Osteoblast (primary cell): ENCODE data around the gene NAA10. TPM values are rescaled to one million over a fixed set of nuclear protein-coding genes. Genes with fewer than 3 reads are reported as not detected.

Experiments used
- DNase-seq: peaks from one replicate; pipeline ENCODE4 v3.0.0; 2011; ENCODE audit warnings: low spot score, mixed read lengths; ENCODE audit not compliant: insufficient read length; ENCODE audit errors: missing footprints
- H2AFZ ChIP-seq: 2 replicates; pipeline ENCODE4 v1.6.0; 2011; ENCODE audit warnings: mild to moderate bottlenecking, low read length
- H3K27ac ChIP-seq: 2 replicates; pipeline ENCODE4 v1.5.1; 2011; ENCODE audit warnings: mild to moderate bottlenecking, low read depth, low read length, moderate library complexity
- H3K27me3 ChIP-seq: 2 replicates; pipeline ENCODE4 v1.6.0; 2012; ENCODE audit warnings: mild to moderate bottlenecking, control low read depth, inconsistent platforms, low read length, moderate library complexity; ENCODE audit not compliant: insufficient read depth
- H3K36me3 ChIP-seq: 2 replicates; pipeline ENCODE4 v1.5.1; 2011; ENCODE audit warnings: mild to moderate bottlenecking, low read length, control low read depth, moderate library complexity; ENCODE audit not compliant: insufficient read depth
- H3K4me1 ChIP-seq: 2 replicates; pipeline ENCODE4 v1.5.1; 2011; ENCODE audit warnings: mild to moderate bottlenecking, low read length, control low read depth, moderate library complexity; ENCODE audit not compliant: insufficient read depth
- H3K4me2 ChIP-seq: 2 replicates; pipeline ENCODE4 v1.6.0; 2011; ENCODE audit warnings: mild to moderate bottlenecking, low read length; ENCODE audit not compliant: insufficient read depth
- H3K4me3 ChIP-seq: fragments of 200-600 bp; sonication (generic); 3 replicates; pipeline ENCODE4 v1.5.1; 2012; ENCODE audit warnings: mild to moderate bottlenecking, low read length, inconsistent platforms; ENCODE audit not compliant: insufficient read depth
- H3K79me2 ChIP-seq: 2 replicates; pipeline ENCODE4 v1.6.0; 2012; ENCODE audit warnings: mild to moderate bottlenecking, low read length, control low read depth, inconsistent platforms; ENCODE audit not compliant: insufficient read depth
- H3K9me3 ChIP-seq: 2 replicates; pipeline ENCODE4 v1.5.1; 2011; ENCODE audit warnings: low read depth, low read length, control low read depth
- H4K20me1 ChIP-seq: 2 replicates; pipeline ENCODE4 v1.6.0; 2012; ENCODE audit warnings: mild to moderate bottlenecking, low read length, control low read depth; ENCODE audit not compliant: insufficient read depth
- CTCF ChIP-seq: IDR thresholded peaks from 2 replicates; pipeline ENCODE4 v1.5.1; 2011; ENCODE audit warnings: mild to moderate bottlenecking, low read depth, low read length, moderate library complexity; ENCODE audit errors: extremely low read depth
- total RNA-seq: library from RNA; depleted of rRNA; stranded (reverse); fragments of >200 nt; gene quantifications from 2 replicates; pipeline ENCODE4 v1.2.3, GENCODE V29; 2012

The NAA10 gene
- total RNA-seq, 1 donor = 43.4 TPM

DNA sequence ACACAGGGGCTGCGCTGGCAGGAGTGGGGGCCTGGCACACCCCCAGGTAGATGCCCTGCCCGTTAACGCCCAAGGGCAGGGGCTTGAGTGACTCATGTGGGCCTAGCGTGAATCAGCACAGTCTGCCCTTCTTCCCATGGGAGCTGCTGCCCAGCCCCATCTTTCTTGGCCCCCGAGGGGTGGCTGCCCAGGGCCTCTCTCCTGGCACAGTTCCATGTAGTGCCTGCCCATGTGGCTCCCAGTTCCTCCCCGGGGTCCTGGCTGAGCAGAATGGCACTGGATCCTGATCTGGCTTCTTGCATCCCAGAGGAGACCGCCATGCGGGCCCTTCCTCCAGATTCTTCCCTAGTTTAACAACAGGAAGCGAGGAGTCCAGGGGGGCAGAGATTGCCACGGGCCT, 32.5 kb downstream of the NAA10 start:
- no peaks in the 10 kb centered on the region for H3K79me2 ChIP-seq
- no peak overlapping the region for H2AFZ ChIP-seq
- H3K27ac ChIP-seq = no peak overlapping the region
- H3K9me3 ChIP-seq = no peaks in the 10 kb centered on the region
- DNase-seq = no peak
- H4K20me1 ChIP-seq = no peaks in the 10 kb centered on the region
- TF ChIP-seq CTCF = no peak
- no peak overlapping the region for H3K4me3 ChIP-seq
- no peak overlapping the region for H3K4me2 ChIP-seq
- H3K27me3 ChIP-seq = peaks cover 5% of the 10 kb centered on the region
- no peaks in the 10 kb centered on the region for H3K4me1 ChIP-seq
- H3K36me3 ChIP-seq = no peaks in the 10 kb centered on the region

DNA sequence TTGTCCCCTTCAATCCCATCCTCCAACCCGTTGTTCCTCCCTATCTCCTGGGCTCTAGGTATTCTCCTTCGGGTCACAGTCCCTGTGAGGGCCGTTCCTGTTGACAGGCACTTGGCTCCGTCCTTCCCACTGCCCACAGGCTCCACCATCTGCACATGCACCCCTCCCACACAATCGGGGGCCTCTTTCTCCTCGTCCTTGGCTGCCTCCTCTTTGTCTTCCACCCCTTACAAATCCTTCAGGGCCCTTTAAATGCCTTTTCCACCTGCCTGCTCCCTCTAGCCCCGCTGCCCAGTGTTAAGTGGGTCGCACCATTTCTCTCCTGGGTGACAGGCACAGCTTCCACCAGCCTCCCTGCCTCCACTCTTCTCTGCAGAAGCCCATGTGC, 33.1 kb downstream of the NAA10 start:
- Histone ChIP-seq H3K4me2 (no peak overlapping the region), H3K9me3 (no peaks in the 10 kb centered on the region), H3K4me3 (no peak overlapping the region), H4K20me1 (no peaks in the 10 kb centered on the region), H3K27me3 (peaks cover 7% of the 10 kb centered on the region), H3K79me2 (no peaks in the 10 kb centered on the region), H2AFZ (no peak overlapping the region), H3K4me1 (no peaks in the 10 kb centered on the region), H3K27ac (no peak overlapping the region), H3K36me3 (no peaks in the 10 kb centered on the region)
- no peak for TF ChIP-seq CTCF
- DNase-seq = no peak

DNA sequence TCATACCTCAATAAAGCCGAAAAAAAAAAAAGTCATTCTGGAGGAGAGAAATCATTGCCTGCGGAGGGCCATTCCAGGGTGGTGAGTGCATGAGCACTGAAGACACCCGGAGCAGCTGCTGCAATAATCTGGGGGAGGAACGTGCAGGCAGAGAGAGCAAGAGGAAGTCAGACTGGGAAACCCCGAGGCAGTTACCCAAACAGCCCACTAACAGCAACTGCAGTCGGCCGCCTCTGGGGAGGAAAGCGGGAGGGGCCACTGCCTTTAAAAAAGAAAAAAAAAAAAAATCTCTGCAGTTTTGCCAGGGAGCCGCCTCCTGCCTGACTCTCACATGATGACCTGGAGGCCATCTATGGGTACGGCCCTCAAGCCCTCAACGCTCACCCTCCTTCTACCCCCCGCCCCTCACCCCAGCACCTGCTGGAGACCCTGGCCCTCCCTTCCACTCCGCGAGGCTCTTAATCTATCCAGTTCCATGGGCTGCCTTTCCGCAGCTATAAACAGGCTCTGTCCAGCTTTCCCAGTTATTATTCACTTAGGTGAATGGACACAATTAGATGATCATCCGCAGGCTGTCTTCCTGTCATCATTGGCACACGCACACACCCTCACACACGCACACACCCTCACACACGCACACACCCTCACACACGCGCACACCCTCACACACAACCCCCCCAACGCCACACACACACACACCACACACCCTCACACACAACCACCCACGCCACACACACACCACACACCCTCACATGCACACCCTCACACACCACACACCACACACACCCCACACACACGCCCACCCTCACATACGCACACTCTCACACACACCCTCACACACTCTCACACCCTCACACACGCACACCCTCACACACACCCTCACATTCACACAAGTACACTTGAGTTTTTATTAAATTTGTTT, 33.7 kb downstream of the NAA10 start:
- Histone ChIP-seq H3K27me3 (peaks cover 14% of the 10 kb centered on the region), H3K79me2 (no peaks in the 10 kb centered on the region), H3K36me3 (no peaks in the 10 kb centered on the region), H3K4me3 (no peak overlapping the region), H3K9me3 (no peaks in the 10 kb centered on the region), H3K27ac (no peak overlapping the region), H4K20me1 (no peaks in the 10 kb centered on the region), H3K4me1 (no peaks in the 10 kb centered on the region), H2AFZ (no peak overlapping the region), H3K4me2 (peak overlapping the region; percentile 26)
- TF ChIP-seq CTCF = no peak
- DNase-seq = peak; percentile 98

DNA sequence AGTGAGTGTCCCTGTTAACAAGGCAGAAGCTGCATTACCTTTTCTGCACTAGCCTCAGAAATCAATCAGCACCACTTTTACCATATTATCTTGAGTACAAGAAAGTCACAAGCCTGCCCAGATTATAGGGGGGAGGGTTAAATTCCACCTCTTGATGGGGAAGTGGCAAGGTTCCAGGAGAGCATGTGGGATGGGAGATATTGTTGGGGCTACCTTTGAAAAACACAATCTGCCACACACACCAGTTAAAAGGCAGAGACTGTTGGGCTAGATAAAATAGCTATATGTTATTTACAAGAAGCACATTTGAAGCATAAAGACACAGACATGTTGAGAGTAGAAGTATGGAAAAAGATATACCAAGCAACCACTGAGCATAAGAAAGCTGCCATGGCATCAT, 36.9 kb downstream of the NAA10 start:
- H4K20me1 ChIP-seq = no peaks in the 10 kb centered on the region
- H3K27me3 ChIP-seq = peaks cover 25% of the 10 kb centered on the region
- no peaks in the 10 kb centered on the region for H3K36me3 ChIP-seq
- no peaks in the 10 kb centered on the region for H3K79me2 ChIP-seq
- H3K4me1 ChIP-seq = no peaks in the 10 kb centered on the region
- no peak for DNase-seq
- H3K4me3 ChIP-seq = no peak overlapping the region
- H3K9me3 ChIP-seq = no peaks in the 10 kb centered on the region
- H3K27ac ChIP-seq = no peak overlapping the region
- no peak overlapping the region for H3K4me2 ChIP-seq
- no peak overlapping the region for H2AFZ ChIP-seq
- no peak for TF ChIP-seq CTCF
